Neutrophil (primary cell): ENCODE measurements around the gene C1orf105.

Source experiments
- H3K27ac ChIP-seq: fragments of 200-600 bp; sonication (generic); 2 replicates; pipeline ENCODE4 v1.5.1; 2016; ENCODE audit warnings: mild to moderate bottlenecking, moderate library complexity
- H3K27me3 ChIP-seq: fragments of 200-600 bp; sonication (generic); 2 replicates; pipeline ENCODE4 v1.6.0; 2016; ENCODE audit warnings: mild to moderate bottlenecking
- H3K36me3 ChIP-seq: fragments of 200-600 bp; sonication (generic); 2 replicates; pipeline ENCODE4 v1.5.1; 2017
- H3K4me1 ChIP-seq, 2 experiments: fragments of 200-600 bp in 1 of 2; sonication (generic) in 1 of 2; 1 replicate in 1 of 2; 2 replicates in 1 of 2; pipeline versions ENCODE4 v1.5.1 to v1.6.1; 2013 to 2016; ENCODE audit warnings: low read depth in 1 of 2, low read length in 1 of 2, mild to moderate bottlenecking in 1 of 2, moderate library complexity in 1 of 2; ENCODE audit not compliant: control insufficient read depth in 1 of 2, insufficient read depth in 1 of 2
- H3K4me3 ChIP-seq, 2 experiments: fragments of 200-600 bp in 1 of 2; sonication (generic) in 1 of 2; 1 replicate in 1 of 2; 2 replicates in 1 of 2; pipeline ENCODE4 v1.5.1; 2013 to 2016; ENCODE audit warnings: low read depth in 1 of 2, low read length in 1 of 2, mild to moderate bottlenecking in 1 of 2, moderate library complexity in 1 of 2
- H3K9me3 ChIP-seq: fragments of 200-600 bp; sonication (generic); 2 replicates; pipeline ENCODE4 v1.5.1; 2016
- CTCF ChIP-seq: fragments of 200-600 bp; sonication (generic); IDR thresholded peaks from 2 replicates; pipeline ENCODE4 v1.5.1; 2016; ENCODE audit warnings: antibody characterized with exemption

C1orf105 gene

GRCh38 chr1:172378109-172378760 is 42.2 kb upstream of the C1orf105 start:
- no peaks in the 10 kb centered on the region for H3K4me1 ChIP-seq
- H3K27me3 ChIP-seq: no peaks in the 10 kb centered on the region
- H3K9me3 ChIP-seq: no peaks in the 10 kb centered on the region
- H3K27ac ChIP-seq: no peak overlapping the region
- no peaks in the 10 kb centered on the region for H3K36me3 ChIP-seq
- TF ChIP-seq CTCF: no peak
- no peak overlapping the region for H3K4me3 ChIP-seq

GRCh38 chr1:172380441-172381244 is 39.8 kb upstream of the C1orf105 start:
- Histone ChIP-seq H3K36me3 (no peaks in the 10 kb centered on the region), H3K9me3 (no peaks in the 10 kb centered on the region), H3K27ac (no peak overlapping the region), H3K27me3 (no peaks in the 10 kb centered on the region), H3K4me1 (no peaks in the 10 kb centered on the region), H3K4me3 (no peak overlapping the region)
- TF ChIP-seq CTCF: no peak

- no peak for TF ChIP-seq CTCF
- no peaks in the 10 kb centered on the region for H3K9me3 ChIP-seq
- no peaks in the 10 kb centered on the region for H3K27me3 ChIP-seq
- no peak overlapping the region for H3K4me3 ChIP-seq
- no peaks in the 10 kb centered on the region for H3K36me3 ChIP-seq
- no peak overlapping the region for H3K27ac ChIP-seq
- no peaks in the 10 kb centered on the region for H3K4me1 ChIP-seq
Observed at GRCh38 chr1:172381946-172382345, 38.5 kb upstream of the C1orf105 start.

- no peak for TF ChIP-seq CTCF
- Histone ChIP-seq H3K9me3 (no peaks in the 10 kb centered on the region), H3K4me3 (no peak overlapping the region), H3K36me3 (no peaks in the 10 kb centered on the region), H3K27ac (no peak overlapping the region), H3K27me3 (no peaks in the 10 kb centered on the region), H3K4me1 (no peaks in the 10 kb centered on the region)
Observed at GRCh38 chr1:172382406-172382805, 38.1 kb upstream of the C1orf105 start.

GRCh38 chr1:172382990-172383389 is 37.5 kb upstream of the C1orf105 start:
- no peak for TF ChIP-seq CTCF
- H3K9me3 ChIP-seq: no peaks in the 10 kb centered on the region
- H3K27ac ChIP-seq: no peak overlapping the region
- H3K4me3 ChIP-seq: no peak overlapping the region
- H3K4me1 ChIP-seq: no peaks in the 10 kb centered on the region
- H3K36me3 ChIP-seq: no peaks in the 10 kb centered on the region
- no peaks in the 10 kb centered on the region for H3K27me3 ChIP-seq
